GM21528 (cell line): ENCODE data around the gene GPX4.
"Not testable (repeated sequence)": the region's sequence is repeated elsewhere in the genome, so short reads cannot be mapped to it uniquely, and the experiment has no call there.

Experiments
- ATAC-seq: cut with Tn5 transposase; IDR thresholded peaks from one replicate; pipeline ENCODE4 v1.9.1; 2021; ENCODE audit warnings: mild to moderate bottlenecking, moderate library complexity; ENCODE audit not compliant: unreplicated experiment, low FRiP score

GPX4 gene

DNA sequence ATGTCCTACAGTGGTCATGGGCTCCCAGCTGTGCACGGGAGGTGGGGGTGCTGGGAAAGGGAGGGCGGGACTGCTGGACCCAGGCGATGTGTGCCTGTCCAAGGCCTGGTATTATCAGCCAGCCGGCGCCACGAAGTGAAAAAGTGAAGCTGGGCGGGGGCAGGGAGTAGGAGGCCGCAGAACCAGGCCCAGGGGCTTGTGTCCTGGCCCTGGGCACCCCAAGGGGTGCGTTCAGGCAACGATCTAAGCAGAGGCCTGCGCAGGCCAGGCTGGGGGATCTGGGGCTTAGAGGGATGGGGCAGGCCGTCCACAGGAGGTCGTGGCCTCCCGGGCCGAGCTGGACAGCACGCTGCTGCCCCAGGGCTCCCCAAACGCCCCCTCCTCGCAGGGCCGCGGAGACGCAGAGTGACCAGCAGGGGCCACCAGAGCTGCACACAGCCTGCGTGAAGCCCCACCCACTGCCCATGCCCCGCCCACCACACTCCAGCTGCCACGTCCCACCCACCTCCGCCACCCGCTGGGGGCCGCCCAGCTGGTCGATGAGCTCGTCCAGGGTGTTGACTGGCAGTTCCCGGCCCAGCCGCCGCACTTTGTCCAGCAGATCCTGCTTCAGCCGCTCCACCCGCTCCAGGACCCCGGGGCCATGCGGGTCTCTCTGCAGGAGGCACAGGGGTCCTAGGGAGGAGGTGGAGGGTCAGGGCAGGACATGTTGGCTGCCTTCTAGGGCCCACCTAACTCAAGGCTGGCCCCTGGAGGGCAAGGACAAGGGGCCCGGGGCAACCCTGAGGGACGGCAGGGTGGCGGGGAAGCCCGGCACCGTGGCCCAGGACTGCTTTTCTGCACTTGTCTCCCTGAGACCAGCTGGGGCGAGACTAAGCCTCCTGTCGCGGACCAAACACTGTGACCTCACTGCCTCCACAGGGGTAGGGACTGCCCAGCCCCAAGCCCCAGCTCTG lies 9.5 kb downstream of the GPX4 start:
- ATAC-seq = no peak

DNA sequence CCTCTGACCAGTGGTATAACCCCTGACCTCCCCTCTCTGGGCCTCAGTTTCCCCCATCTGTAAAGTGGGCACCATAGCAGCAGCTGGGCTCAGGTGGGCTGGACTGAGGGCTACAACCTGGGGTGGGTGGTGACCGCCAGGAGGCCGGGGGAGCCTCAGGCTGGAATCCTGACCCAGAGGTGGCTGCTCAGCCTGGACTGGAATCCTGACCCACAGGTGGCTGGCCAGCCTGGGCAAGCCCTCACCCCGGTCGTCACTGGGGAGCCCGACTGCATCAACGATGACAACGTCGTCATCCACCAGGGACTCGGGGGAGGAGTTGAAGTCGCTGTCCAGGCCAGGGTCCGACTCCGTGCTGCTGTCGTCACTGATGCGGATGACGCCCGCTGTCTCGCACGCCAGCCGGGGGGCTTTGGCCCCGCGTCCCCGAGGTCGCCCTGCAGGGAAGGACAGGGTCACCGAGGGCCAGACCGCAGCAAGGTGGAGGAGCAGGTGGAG lies 10.2 kb downstream of the GPX4 start:
- no peak for ATAC-seq

- not testable (repeated sequence) for ATAC-seq
These were observed 10.9 kb downstream of the GPX4 start for GRCh38 chr19:1114728-1115127.

- ATAC-seq = no peak
These were observed 12.0 kb downstream of the GPX4 start for GRCh38 chr19:1115646-1116420.

DNA sequence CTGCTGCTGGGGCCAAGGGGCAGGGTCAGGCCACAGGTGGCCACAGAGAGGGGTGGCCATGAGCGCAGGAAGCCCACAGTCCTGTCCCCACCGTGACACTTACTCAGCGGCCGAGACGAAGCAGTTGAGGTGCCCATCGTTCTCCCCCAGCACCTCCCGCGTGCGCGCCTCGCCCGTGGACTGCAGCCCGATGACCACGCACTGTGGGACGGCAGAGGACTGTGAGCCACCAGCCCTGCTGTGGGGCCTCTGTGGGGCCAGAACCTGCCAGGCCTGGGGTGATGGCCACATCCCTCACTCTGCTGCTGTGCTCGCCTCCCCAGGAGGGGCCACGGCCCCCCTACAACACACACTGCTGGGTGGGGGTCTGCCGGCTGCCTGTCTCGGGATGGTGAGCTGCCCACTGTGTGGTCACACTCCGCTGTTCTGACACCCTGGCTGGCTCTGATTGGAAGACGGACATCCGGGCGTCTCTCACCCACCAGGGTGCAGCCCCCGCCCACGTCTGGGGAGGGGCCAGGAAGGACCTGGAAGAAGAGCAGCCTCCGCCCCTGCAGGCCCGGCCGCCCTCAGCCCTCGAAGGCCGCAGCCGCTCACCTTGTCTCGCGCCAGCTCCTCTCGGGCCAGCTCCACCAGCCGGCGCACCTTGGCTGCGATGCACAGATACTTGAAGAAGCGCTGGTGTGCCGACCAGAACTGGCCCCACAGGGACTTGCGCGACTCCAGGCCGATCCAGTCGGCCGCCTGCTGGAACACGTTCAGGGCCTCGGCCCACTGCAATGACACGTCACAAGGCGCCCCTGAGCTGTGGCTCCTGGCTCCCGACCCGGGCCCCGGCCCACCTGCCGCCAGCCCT lies 13.2 kb downstream of the GPX4 start:
- no peak for ATAC-seq

DNA sequence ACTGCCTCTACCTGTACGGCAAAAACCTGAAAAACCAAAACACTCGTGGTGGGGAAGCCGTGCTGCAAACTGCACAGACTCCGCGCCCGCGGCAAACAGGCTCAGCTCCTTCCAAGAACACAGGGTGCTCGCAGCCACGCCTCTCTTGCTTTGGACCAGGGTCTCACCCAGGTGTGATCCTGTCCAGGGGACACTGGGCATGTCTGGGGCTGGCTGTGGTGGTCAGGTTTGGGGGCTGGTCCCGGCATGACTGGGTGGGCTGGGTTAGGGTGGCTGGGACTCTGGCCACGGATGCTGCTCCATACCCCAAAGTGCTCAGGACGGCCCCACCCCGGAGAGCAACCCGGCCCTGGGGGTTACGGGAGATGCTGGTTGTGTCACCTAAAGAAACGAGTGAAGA lies 13.9 kb downstream of the GPX4 start:
- no peak for ATAC-seq

- ATAC-seq = no peak
These were observed 15.2 kb downstream of the GPX4 start for GRCh38 chr19:1118999-1119398.

DNA sequence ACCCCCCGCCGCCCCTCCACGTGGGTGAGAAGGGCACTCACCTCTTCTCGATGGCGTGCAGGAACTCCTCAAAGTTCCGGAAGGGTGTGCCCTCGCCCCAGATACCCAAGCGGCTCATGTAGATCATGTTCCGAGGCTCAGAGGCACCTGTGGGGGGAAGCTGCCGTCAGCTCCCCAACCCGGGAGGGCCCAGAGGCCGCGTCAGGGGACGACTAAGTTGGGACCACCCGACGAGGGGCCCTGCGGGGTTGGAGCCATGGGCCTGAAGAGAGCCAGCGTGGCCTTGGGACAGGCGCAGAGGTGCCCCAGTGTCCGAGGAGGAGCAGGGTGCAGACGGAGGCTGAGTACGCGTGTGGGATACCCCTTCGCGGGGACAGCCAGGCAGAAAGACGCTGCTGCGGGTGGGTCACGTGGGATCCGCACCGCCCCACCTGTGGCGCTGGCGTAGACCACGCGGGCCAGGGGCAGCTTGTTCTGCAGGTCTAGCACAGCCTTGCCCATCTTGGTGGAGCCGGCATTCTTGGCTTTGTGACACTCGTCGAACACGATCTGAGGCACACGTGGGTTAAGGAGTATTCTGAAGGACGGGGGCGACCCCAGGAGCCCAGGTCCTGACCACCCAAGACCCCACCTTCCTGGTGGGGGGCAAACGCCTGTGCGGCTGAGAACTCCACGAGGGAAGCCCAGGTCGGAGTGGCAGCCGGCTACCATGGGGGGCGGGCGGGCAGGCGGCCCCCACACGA lies 15.9 kb downstream of the GPX4 start:
- ATAC-seq = no peak

DNA sequence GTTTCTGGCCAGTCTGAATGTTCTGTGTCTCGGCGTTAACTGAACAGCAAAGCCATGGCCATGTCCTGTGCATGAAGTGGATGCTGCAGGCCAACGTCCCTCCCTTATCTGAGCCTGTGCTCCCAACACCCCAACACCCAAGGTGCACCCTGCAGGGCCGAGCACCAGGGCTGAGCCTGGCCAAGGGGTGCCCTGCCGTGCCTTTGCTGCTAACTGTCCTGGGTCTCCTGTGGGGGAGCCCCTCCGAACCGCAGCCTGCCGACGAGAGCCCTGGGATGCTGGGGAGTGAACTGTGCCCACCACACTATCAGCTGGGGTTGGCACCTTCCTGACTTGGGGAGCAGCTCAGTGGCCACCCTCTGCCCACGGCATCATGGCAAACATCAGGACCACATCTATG lies 17.6 kb downstream of the GPX4 start:
- no peak for ATAC-seq

DNA sequence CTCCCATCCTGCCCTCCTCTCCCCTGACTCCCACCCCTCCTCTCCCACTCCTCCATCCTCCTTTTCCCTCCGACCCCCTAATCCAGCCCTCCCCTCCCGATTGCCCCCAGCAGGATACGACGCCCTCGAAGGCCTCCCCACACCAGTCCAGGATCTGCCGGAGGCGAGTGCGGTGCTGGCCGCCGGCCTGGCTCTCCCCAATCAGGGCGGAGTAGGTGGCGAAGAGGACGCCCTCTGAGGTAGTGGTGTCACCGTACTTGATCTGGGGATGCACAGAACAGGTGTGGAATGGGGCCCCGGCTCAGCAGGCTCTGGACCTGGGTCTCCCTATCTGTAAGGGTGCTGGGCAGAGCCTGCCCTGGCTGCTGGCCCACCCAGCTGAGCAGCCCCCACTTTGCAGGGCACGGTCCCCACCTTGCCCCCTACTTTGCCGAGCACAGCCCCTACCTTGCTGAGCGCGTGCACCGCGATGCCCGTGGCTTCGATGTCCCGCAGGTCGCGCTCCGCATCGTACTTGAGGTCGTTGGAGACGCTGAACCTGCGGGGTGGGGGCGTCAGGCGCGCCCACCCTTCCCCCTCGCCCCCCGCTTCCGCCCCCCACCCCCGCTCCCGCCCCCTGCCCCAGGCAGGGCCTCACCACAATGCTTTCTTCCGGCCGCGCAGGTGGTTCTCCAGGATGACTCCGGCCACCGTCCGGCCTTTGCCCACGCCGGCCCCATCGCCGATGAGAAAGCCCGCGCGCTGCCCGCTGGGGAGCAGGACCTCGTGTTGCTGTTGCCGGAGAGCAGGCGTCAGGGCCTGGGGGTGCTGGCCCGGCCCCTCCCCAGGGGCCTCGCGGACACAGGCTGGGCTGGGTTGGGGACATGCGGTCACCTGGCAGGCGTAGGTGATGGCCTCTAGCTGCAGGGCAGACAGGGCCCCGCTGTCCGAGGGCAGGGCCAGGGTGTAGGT lies 18.5 kb downstream of the GPX4 start:
- ATAC-seq = no peak

GRCh38 chr19:1122972-1123363 lies 19.2 kb downstream of the GPX4 start:
- no peak for ATAC-seq

DNA sequence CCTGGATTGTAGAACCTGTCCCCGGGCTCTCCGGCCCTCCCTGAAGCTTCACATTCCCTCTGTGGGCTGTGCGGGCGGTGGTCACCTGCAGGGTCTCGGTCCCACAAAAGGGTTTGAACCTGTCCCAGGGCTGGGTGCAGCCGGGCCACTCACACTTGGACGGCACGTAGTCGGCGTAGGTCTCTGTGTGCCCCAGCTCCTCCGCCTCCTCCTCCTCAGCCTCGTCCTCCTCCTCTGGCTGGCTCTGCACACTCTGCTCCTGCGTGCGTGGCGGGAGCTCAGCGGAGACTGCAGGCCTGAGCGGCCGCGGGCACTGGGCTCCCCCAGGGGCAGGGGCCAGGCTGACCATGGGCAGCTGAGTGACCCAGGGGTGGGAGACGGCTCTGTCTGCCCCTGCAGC lies 19.6 kb downstream of the GPX4 start:
- no peak for ATAC-seq

- no peak for ATAC-seq
These were observed 20.3 kb downstream of the GPX4 start for GRCh38 chr19:1123885-1124677.

DNA sequence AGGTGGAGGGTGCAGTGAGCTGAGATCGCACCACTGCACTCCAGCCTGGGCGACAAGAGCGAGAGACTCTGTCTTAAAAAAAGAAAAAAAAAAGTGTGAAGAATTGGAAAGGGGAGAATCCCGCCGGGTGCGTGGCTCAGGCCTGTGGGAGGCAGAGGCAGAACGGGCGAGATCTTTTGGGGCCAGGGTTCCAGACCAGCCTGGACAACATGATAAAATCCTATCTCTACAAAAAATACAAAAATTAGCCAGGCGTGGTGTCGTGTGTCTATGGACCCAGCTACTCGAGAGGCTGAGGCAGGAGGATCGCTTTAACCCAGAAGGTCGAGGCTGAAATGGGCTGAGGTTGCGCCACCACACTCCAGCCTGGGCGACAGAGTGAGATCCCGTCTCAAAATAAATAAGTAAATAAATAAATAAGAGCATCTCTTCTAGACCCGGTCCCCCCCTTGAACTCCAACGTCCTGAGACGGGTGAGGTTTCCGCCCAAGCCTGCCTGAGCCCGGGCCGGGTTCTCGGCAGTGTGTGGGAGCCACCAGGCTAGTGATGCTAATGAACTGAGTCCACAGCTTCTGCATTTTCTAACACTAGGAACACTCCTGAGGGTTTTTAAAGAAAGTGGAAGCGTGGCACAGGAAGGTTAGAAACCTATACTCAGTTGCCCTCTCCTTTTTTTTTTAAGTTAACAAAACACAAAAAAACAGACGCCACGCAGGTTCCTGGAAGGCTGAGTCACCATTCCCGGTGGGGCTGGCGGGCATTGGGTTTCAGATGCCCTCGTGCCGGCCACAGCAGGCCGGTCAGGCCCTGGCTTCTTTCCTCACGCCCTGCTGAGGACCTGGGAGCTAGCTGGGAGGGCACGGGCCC lies 22.0 kb downstream of the GPX4 start:
- ATAC-seq = no peak

DNA sequence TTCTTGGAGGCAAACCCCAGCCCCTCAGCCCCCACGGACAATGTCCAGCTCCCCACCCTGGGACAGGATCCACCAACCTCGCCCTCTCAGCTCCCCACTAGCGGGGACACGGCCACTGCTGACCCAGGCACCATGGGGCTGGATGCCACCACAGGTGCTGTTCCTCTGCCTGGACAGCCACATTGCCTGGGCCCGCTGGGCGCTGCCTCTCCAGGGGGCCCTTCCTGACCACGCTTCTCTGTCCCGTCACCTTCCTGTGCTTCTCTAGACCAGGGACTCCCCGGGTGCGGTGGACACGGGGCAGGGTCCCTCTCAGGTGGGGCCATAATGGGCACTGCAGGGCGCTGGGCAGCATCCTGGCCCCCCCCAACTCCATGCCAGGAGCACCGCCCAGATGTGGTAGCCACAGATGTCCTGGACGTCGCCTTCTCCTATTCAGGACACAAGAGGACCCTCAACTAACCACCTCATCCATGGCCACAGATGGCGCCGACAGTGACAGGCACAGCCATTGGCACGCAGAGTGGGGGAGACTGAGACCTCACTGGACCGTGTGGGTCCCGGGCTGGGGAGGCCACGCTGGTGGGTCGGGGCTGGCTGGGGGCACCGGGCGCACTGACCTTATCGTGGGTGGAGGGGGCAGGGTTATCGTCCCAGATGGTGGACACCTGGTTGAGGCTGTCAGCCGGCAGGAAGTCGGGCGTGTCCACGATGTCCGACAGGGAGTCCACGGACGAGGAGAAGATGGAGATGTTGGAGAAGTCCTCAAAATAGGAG lies 23.4 kb downstream of the GPX4 start:
- ATAC-seq = no peak

DNA sequence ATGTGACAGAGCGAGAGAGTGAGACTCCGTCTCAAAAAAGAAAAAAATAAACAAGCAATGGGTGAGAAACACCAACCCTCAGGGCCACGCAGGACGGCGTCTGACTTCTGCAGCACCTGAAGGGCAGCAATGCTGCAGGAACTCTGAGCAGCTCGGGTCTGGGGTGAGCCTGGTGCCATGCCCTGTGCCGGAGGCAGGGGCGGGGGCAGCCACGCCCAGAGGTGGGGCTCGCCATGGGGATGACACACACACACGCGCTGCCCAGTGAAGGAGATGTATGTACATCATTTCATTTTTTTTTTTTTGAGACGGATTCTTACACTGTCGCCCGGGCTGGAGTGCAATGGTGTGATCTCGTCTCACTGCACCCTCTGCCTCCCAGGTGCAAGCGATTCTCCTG lies 24.3 kb downstream of the GPX4 start:
- no peak for ATAC-seq
